HepG2 (cell line): Measurements from ENCODE around the gene LANCL3. TPM values are rescaled to one million over a fixed set of nuclear protein-coding genes. Genes with fewer than 3 reads are reported as not detected.

Source experiments
- ATAC-seq: fragments of 200-7000 bp; cut with Tn5 transposase; 3 replicates; pipeline ENCODE4 v1.9.1; 2020; ENCODE audit warnings: mild to moderate bottlenecking, moderate library complexity
- BruUV-seq: library from RNA; stranded (reverse); fragments of 400-500 nt; replicated peaks from 2 replicates; lab custom pipeline; 2021; lab: Mats Ljungman, UMichigan
- CTCF ChIA-PET: fragments of 300-600 bp; formaldehyde crosslinking; extraction: SDS; loops from one replicate; lab custom pipeline; 2021; ENCODE audit warnings: low total read pairs, inconsistent platforms, low intra/inter-chr PET ratio; lab: Yijun Ruan, JAX
- POLR2A ChIA-PET: fragments of 350-600 bp; sonication (Branson Sonifier 250); formaldehyde crosslinking; loops from one replicate; lab custom pipeline; 2020; ENCODE audit warnings: antibody characterized with exemption, inconsistent platforms; lab: Yijun Ruan, JAX
- DNase-seq: peaks from one replicate; pipeline ENCODE4 v3.0.0-alpha.2; 2015; ENCODE audit warnings: low spot score
- FAIRE-seq: peaks from 3 replicates; lab custom pipeline; 2011; peaks lifted over from hg19 to GRCh38; lab: Jason Lieb, UNC
- H2AFZ ChIP-seq: one replicate; pipeline ENCODE4 v1.6.1; 2011; ENCODE audit warnings: low read length, inconsistent platforms
- H3K27ac ChIP-seq: fragments of 300-600 bp; 3 replicates; pipeline ENCODE4 v1.8.0; 2011; ENCODE audit warnings: mixed run types, mild to moderate bottlenecking, mixed read lengths, low read length, inconsistent platforms; ENCODE audit not compliant: insufficient read depth; ENCODE audit errors: extremely low read length
- H3K27me3 ChIP-seq, 2 experiments: fragments of 200-600 bp in 1 of 2; 2 replicates in 1 of 2; 3 replicates in 1 of 2; pipeline versions ENCODE4 v1.6.0 to v1.8.0; 2011; ENCODE audit warnings: low read length in 2 of 2, mild to moderate bottlenecking in 2 of 2, moderate library complexity in 2 of 2, inconsistent platforms in 1 of 2; ENCODE audit not compliant: insufficient read depth in 2 of 2, control insufficient read depth in 1 of 2
- H3K36me3 ChIP-seq, 2 experiments: fragments of 200-600 bp in 1 of 2; replicated peaks in 1 of 2; 2 replicates in 1 of 2; 3 replicates in 1 of 2; pipeline versions ENCODE4 v1.5.1 to v1.8.0; 2011; ENCODE audit warnings: low read length in 2 of 2, inconsistent platforms in 1 of 2; ENCODE audit not compliant: insufficient read depth in 2 of 2, control insufficient read depth in 1 of 2
- H3K4me1 ChIP-seq: 2 replicates; pipeline ENCODE4 v1.5.1; 2012; ENCODE audit warnings: low read length, inconsistent platforms; ENCODE audit not compliant: insufficient read depth
- H3K4me2 ChIP-seq: 2 replicates; pipeline ENCODE4 v1.6.0; 2011; ENCODE audit warnings: low read depth, low read length, inconsistent platforms
- H3K4me3 ChIP-seq, 3 experiments: fragments of 200-600 bp in 1 of 3; sonication (generic), shearing (Covaris generic) in 1 of 3; replicated peaks in 1 of 3; 2 replicates each; pipeline ENCODE4 v1.5.1; 2011 to 2016; ENCODE audit warnings: low read length in 3 of 3, inconsistent platforms in 2 of 3, low read depth in 2 of 3, mild to moderate bottlenecking in 2 of 3, control low read depth in 1 of 3, mixed read lengths in 1 of 3; ENCODE audit not compliant: insufficient read depth in 1 of 3
- H3K79me2 ChIP-seq: one replicate; pipeline ENCODE4 v1.6.1; 2011; ENCODE audit warnings: low read length, inconsistent platforms; ENCODE audit not compliant: insufficient read depth
- H3K9ac ChIP-seq: 2 replicates; pipeline ENCODE4 v1.6.0; 2011; ENCODE audit warnings: mild to moderate bottlenecking, low read depth, low read length, inconsistent platforms; ENCODE audit not compliant: insufficient read depth
- H3K9me3 ChIP-seq: 2 replicates; pipeline ENCODE4 v1.5.1; 2012; ENCODE audit warnings: mild to moderate bottlenecking, low read length
- H4K20me1 ChIP-seq: 2 replicates; pipeline ENCODE4 v1.6.0; 2011; ENCODE audit warnings: inconsistent platforms, mild to moderate bottlenecking, low read length, moderate library complexity; ENCODE audit not compliant: insufficient read depth
- HNRNPLL ChIP-seq: fragments of 200-400 bp; formaldehyde crosslinking; IDR thresholded peaks from 2 replicates; pipeline ENCODE4 v1.6.1; 2017; ENCODE audit warnings: mild to moderate bottlenecking, low read depth, low read length; ENCODE audit not compliant: poor library complexity, severe bottlenecking
- MAFK ChIP-seq, 2 experiments: IDR thresholded peaks in 1 of 2; conservative IDR thresholded peaks in 1 of 2; 2 replicates each; pipeline ENCODE4 v1.6.1; 2011; ENCODE audit warnings: improper control_type of control experiment in 2 of 2, low read length in 2 of 2
- ZNF556 ChIP-seq: sonication (generic); formaldehyde crosslinking; IDR thresholded peaks from 2 replicates; pipeline ENCODE4 v1.4.0; 2020; ENCODE audit warnings: mild to moderate bottlenecking, missing genetic modification reagents, borderline replicate concordance
- ZNF766 ChIP-seq: sonication (generic); formaldehyde crosslinking; IDR thresholded peaks from 2 replicates; pipeline ENCODE4 v1.5.0; 2020; ENCODE audit warnings: missing genetic modification reagents, borderline replicate concordance
- ZNF777 ChIP-seq: sonication (generic); formaldehyde crosslinking; IDR thresholded peaks from 2 replicates; pipeline ENCODE4 v1.4.0; 2020; ENCODE audit warnings: missing genetic modification reagents
- WGBS: methylation state at CpG from one replicate; pipeline ENCODE4 v1.1.6; 2017; ENCODE audit warnings: low lambda C conversion rate; 5-methylcytosine and 5-hydroxymethylcytosine counted together
- in situ Hi-C: cut with HindIII; loops from 2 replicates; pipeline ENCODE4 v1.10.0; 2017; ENCODE audit warnings: low pct_unique_long_range_greater_than_20kb; ENCODE audit not compliant: extremely low pct_ligation_motif_present
- intact Hi-C: fragments of 100-400 bp; cut with micrococcal nuclease; formaldehyde crosslinking; loops from one replicate; pipeline ENCODE4 v1.10.0; 2022; ENCODE audit not compliant: unreplicated experiment
- polyA plus RNA-seq, 8 experiments: library from polyadenylated mRNA; depleted of rRNA in 3 of 8; stranded (reverse) in 7 of 8; unstranded in 1 of 8; fragments of >200 nt; fragmentation: Illumina TruSeq in 4 of 8; extraction: Trizol in 4 of 8; gene quantifications; 2 replicates each; pipeline versions ENCODE4 v1.2.1 to v1.2.3, GENCODE V29; 2011 to 2016; ENCODE audit warnings: low read depth in 4 of 8, missing spikeins in 1 of 8, mixed read lengths in 1 of 8; ENCODE audit not compliant: insufficient read depth in 1 of 8
- total RNA-seq, 5 experiments: library from RNA; depleted of rRNA; stranded (reverse); fragments of >200 nt; fragmentation: Illumina TruSeq; extraction: Trizol; gene quantifications; 2 replicates each; pipeline ENCODE4 v1.2.3, GENCODE V29; 2016; ENCODE audit warnings: low read depth in 1 of 5
- TF ChIP-seq, protein P1 (sequence below): sonication (generic); formaldehyde crosslinking; IDR thresholded peaks from 2 replicates; pipeline ENCODE4 v1.5.1; 2020; ENCODE audit warnings: mild to moderate bottlenecking, missing genetic modification reagents, moderate library complexity
- TF ChIP-seq, protein P2 (sequence below): IDR thresholded peaks from 2 replicates; pipeline ENCODE4 v1.6.1; 2016; ENCODE audit warnings: missing compliant biosample characterization, missing genetic modification reagents, borderline replicate concordance

Gene LANCL3
- total and polyA plus RNA-seq, 2 of the 13 experiments (the other 11 are each of a cell fraction or from before 2014, with no cell fraction given): not detected

GRCh38 chrX:37685381-37686359 lies 114.2 kb downstream of the LANCL3 start, which contains the start of gene XK:
Gene XK (plus strand): TSS chrX:37685791. CDS start chrX:37685962, 171 bp downstream.
- FAIRE-seq: no peak
- TF ChIP-seq ZNF766: no peak
- TF ChIP-seq ZNF556: no peak
- TF ChIP-seq ZNF777: 0 out of 2 replicates have a peak, but pooled peaks have one; percentile 42
- peak; percentile 27 for TF ChIP-seq HNRNPLL
- TF ChIP-seq MAFK (conservative IDR thresholded peaks at IDR 0.05 in 1 of 2, IDR thresholded peaks at IDR 0.05 in 1 of 2; ENCODE audit: low read length in 2 of 2): 0 out of 4 replicates have a peak, but pooled peaks of 1 of the 2 experiments have one; percentile 14
- TF ChIP-seq, protein P1, sequence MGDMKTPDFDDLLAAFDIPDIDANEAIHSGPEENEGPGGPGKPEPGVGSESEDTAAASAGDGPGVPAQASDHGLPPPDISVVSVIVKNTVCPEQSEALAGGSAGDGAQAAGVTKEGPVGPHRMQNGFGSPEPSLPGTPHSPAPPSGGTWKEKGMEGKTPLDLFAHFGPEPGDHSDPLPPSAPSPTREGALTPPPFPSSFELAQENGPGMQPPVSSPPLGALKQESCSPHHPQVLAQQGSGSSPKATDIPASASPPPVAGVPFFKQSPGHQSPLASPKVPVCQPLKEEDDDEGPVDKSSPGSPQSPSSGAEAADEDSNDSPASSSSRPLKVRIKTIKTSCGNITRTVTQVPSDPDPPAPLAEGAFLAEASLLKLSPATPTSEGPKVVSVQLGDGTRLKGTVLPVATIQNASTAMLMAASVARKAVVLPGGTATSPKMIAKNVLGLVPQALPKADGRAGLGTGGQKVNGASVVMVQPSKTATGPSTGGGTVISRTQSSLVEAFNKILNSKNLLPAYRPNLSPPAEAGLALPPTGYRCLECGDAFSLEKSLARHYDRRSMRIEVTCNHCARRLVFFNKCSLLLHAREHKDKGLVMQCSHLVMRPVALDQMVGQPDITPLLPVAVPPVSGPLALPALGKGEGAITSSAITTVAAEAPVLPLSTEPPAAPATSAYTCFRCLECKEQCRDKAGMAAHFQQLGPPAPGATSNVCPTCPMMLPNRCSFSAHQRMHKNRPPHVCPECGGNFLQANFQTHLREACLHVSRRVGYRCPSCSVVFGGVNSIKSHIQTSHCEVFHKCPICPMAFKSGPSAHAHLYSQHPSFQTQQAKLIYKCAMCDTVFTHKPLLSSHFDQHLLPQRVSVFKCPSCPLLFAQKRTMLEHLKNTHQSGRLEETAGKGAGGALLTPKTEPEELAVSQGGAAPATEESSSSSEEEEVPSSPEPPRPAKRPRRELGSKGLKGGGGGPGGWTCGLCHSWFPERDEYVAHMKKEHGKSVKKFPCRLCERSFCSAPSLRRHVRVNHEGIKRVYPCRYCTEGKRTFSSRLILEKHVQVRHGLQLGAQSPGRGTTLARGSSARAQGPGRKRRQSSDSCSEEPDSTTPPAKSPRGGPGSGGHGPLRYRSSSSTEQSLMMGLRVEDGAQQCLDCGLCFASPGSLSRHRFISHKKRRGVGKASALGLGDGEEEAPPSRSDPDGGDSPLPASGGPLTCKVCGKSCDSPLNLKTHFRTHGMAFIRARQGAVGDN (CRISPR knock-in tag): peak; percentile 10; the same call in 1 of the 2 replicates
- TF ChIP-seq, protein P2, sequence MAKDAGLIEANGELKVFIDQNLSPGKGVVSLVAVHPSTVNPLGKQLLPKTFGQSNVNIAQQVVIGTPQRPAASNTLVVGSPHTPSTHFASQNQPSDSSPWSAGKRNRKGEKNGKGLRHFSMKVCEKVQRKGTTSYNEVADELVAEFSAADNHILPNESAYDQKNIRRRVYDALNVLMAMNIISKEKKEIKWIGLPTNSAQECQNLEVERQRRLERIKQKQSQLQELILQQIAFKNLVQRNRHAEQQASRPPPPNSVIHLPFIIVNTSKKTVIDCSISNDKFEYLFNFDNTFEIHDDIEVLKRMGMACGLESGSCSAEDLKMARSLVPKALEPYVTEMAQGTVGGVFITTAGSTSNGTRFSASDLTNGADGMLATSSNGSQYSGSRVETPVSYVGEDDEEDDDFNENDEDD (CRISPR knock-in tag): peak; percentile 13; the same call in 1 of the 2 replicates
- no peak within 1 kb of the TSS for H3K9ac ChIP-seq

More at GRCh38 chrX:37685381-37686359, 114.2 kb downstream of the LANCL3 start, which contains the start of gene XK:
- Histone ChIP-seq H2AFZ (no peak within 1 kb of the TSS), H3K27me3 (no peaks in the 10 kb centered on the region), H3K36me3 (no peaks in the 10 kb centered on the region), H4K20me1 (no peaks in the 10 kb centered on the region), H3K4me1 (no peaks in the 10 kb centered on the region), H3K9me3 (no peaks in the 10 kb centered on the region), H3K79me2 (no peaks in the 10 kb centered on the region), H3K4me2 (peak within 1 kb of the TSS; percentile 53), H3K4me3 (peak within 1 kb of the TSS in 2 of 3 experiments; percentile 16 to 20; a peak in 3 of 6 replicates), H3K27ac (no peak within 1 kb of the TSS)
- no CpG with 5 or more reads among the region's 100 CpGs for WGBS
- in situ Hi-C loops: no loop called here
- BruUV-seq: no TSS peak
- intact Hi-C loops: no loop called here
- ATAC-seq: peak; percentile 77
- POLR2A ChIA-PET: no interaction called here
- no peak for DNase-seq
- CTCF ChIA-PET: no interaction called here
